ENCODE data around the gene SEPHS1. TPM values are rescaled to one million over a fixed set of nuclear protein-coding genes. Genes with fewer than 3 reads are reported as not detected.

Gene SEPHS1
- polyA plus RNA-seq, 1 of the 3 experiments (the other 2 are of a cell fraction): 64.8 TPM

- H3K4me1 ChIP-seq (ENCODE audit: control insufficient read depth in 1 of 2, insufficient read depth in 2 of 2, low read depth in 1 of 2, low read length in 1 of 2): no peaks in the 10 kb centered on the region
- no peak overlapping the region for H3K9ac ChIP-seq
- no peaks in the 10 kb centered on the region for H3K27me3 ChIP-seq (ENCODE audit: insufficient read depth)
- H3K9me3 ChIP-seq: no peaks in the 10 kb centered on the region
- H3F3A ChIP-seq (replicated peaks; ENCODE audit: insufficient read depth): peaks cover 10% of the 10 kb centered on the region
- peaks cover 11 to 15% of the 10 kb centered on the region in 2 experiments for H3K36me3 ChIP-seq (replicated peaks in 1 of 2; ENCODE audit: control insufficient read depth in 1 of 2, insufficient read depth in 2 of 2, low read length in 1 of 2)
- H3K4me3 ChIP-seq (ENCODE audit: low read depth in 2 of 2, low read length in 1 of 2): no peak overlapping the region
- ChIA-PET CTCF (interaction anchor here (4.0 kb wide), 1 partner anchor 15 kb away, joined by 20 read pairs; no protein-coding TSS in a partner anchor), POLR2A (no interaction called here)
- H3K9me2 ChIP-seq: no peaks in the 10 kb centered on the region
- H3K27ac ChIP-seq (ENCODE audit: low read depth in 2 of 2, low read length in 1 of 2): no peak overlapping the region
- TF ChIP-seq POLR2AphosphoS5 (IDR thresholded peaks at IDR 0.05; ENCODE audit: low read depth, low read length): no peak
- no peak for TF ChIP-seq YY1 (IDR thresholded peaks at IDR 0.05; ENCODE audit: low read depth)
- TF ChIP-seq RXRA (IDR thresholded peaks at IDR 0.05; ENCODE audit: borderline replicate concordance, low read depth): no peak
- no peak for TF ChIP-seq USF2 (IDR thresholded peaks at IDR 0.05; ENCODE audit: borderline replicate concordance, low read depth, low read length)
- no peak for TF ChIP-seq ZBTB33 (IDR thresholded peaks at IDR 0.05; ENCODE audit: borderline replicate concordance, low read depth)
- no peak for TF ChIP-seq SMC3 (IDR thresholded peaks at IDR 0.05; ENCODE audit: low read depth, low read length)
- TF ChIP-seq USF1 (IDR thresholded peaks at IDR 0.05; ENCODE audit: borderline replicate concordance, low read depth): no peak
- no peak for TF ChIP-seq RFX5 (IDR thresholded peaks at IDR 0.05; ENCODE audit: low read length)
- TF ChIP-seq, protein P1, sequence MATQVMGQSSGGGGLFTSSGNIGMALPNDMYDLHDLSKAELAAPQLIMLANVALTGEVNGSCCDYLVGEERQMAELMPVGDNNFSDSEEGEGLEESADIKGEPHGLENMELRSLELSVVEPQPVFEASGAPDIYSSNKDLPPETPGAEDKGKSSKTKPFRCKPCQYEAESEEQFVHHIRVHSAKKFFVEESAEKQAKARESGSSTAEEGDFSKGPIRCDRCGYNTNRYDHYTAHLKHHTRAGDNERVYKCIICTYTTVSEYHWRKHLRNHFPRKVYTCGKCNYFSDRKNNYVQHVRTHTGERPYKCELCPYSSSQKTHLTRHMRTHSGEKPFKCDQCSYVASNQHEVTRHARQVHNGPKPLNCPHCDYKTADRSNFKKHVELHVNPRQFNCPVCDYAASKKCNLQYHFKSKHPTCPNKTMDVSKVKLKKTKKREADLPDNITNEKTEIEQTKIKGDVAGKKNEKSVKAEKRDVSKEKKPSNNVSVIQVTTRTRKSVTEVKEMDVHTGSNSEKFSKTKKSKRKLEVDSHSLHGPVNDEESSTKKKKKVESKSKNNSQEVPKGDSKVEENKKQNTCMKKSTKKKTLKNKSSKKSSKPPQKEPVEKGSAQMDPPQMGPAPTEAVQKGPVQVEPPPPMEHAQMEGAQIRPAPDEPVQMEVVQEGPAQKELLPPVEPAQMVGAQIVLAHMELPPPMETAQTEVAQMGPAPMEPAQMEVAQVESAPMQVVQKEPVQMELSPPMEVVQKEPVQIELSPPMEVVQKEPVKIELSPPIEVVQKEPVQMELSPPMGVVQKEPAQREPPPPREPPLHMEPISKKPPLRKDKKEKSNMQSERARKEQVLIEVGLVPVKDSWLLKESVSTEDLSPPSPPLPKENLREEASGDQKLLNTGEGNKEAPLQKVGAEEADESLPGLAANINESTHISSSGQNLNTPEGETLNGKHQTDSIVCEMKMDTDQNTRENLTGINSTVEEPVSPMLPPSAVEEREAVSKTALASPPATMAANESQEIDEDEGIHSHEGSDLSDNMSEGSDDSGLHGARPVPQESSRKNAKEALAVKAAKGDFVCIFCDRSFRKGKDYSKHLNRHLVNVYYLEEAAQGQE (IDR thresholded peaks at IDR 0.05; ENCODE audit: low read depth, low read length): no peak
- no peak for TF ChIP-seq TCF12 (IDR thresholded peaks at IDR 0.05)
- no peak for TF ChIP-seq JUND (IDR thresholded peaks at IDR 0.05)
- TF ChIP-seq CHD2 (IDR thresholded peaks at IDR 0.05; ENCODE audit: low read length, partially characterized antibody): no peak
- no peak for TF ChIP-seq TAF1 (IDR thresholded peaks at IDR 0.05; ENCODE audit: borderline replicate concordance, low read depth, low read length)
- WGBS (ENCODE audit: low lambda C conversion rate): 99% methylated on average over 6 of the region's 6 CpGs
- DNase-seq: no peak
- H2AFZ ChIP-seq (ENCODE audit: low read depth): no peak overlapping the region
- no peak overlapping the region for H3K4me2 ChIP-seq
- H3K79me2 ChIP-seq (ENCODE audit: insufficient read depth): no peaks in the 10 kb centered on the region
- H4K20me1 ChIP-seq (ENCODE audit: insufficient read depth): no peaks in the 10 kb centered on the region
These were observed 30.6 kb downstream of the SEPHS1 start for GRCh38 chr10:13317474-13317873.

Data from SK-N-SH (cell line).